Temporal lobe (tissue), 1 donor: ENCODE results near the gene CRYBG3. TPM values are rescaled to one million over a fixed set of nuclear protein-coding genes. Genes with fewer than 3 reads are reported as not detected.

ENCODE experiments used
- total RNA-seq: library from RNA; depleted of rRNA; stranded (reverse); fragments of >200 nt; gene quantifications from one replicate; pipeline ENCODE4 v1.2.3, GENCODE V29; 2014

CRYBG3 gene
- total RNA-seq, 1 donor from 2014 or later, result 4.9 TPM

Other genes starting within 250 kb of the CRYBG3 start
- 32.7 TPM for gene ARL6, start 57.3 kb upstream of the CRYBG3 start, total RNA-seq
- gene RIOX2, start 150.4 kb downstream of the CRYBG3 start, total RNA-seq, result 16.0 TPM
- under 0.01 TPM for gene GABRR3, start 213.3 kb downstream of the CRYBG3 start, total RNA-seq